Measurements from ENCODE around the gene COG2. TPM values are rescaled to one million over a fixed set of nuclear protein-coding genes. Genes with fewer than 3 reads are reported as not detected.

Gene COG2
- total and polyA plus RNA-seq, 2 of the 13 experiments (the other 11 are each of a cell fraction or from before 2014, with no cell fraction given): 16.8 to 36.3 TPM

DNA sequence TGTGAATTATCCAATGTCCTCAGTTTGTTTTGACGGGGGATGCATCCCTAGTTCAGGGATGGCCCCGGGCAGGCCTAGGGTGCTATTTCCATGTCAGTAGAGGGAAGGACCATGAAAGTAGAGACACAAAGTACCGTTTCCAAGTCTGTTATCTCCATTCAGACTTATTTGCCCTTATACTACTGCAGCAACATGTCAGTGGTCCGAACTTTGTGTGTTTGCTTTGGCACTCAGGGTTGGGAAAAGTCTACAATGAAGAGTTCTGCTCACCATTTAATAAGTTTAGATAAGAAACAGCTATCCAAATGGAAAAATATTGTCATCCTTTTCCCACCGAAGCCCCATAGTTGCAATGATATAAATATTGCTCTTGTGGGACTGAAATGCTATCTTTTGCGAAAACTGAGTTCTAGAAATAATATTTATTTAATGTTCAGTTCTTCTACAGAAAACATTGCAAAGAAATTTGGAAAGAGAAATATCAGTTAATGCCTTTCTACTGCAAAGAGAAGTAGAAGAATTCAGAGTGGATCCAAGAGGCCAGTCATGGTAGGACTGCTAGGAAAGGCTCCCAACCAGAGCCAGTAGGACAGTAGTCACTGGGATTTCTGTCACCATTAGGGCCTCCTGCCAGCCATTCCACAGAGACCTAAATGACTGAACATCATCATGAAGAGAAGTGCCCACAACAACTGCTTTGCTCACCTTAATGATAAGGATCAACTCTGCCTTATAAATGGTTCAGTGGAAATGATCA is 83.2 kb downstream of the COG2 start (continued):
- no peak for TF ChIP-seq TMF1 (CRISPR knock-in tag; IDR thresholded peaks at IDR 0.05; ENCODE audit: low read depth)
- no peak for TF ChIP-seq ZNF720 (CRISPR knock-in tag; IDR thresholded peaks at IDR 0.05)
- TF ChIP-seq, protein P1, sequence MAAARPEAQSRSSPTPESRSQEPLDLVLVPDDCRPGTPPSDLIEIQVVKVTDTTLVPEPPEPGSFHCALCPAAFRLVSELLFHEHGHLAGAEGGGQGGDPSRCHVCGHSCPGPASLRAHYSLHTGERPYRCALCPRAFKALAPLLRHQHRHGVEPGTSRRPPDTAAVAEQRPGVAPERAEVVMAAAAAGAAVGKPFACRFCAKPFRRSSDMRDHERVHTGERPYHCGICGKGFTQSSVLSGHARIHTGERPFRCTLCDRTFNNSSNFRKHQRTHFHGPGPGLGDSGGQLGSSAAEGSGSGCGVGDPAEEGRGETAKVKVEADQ (CRISPR knock-in tag; IDR thresholded peaks at IDR 0.05; ENCODE audit: borderline replicate concordance): no peak
- TF ChIP-seq, protein P2, sequence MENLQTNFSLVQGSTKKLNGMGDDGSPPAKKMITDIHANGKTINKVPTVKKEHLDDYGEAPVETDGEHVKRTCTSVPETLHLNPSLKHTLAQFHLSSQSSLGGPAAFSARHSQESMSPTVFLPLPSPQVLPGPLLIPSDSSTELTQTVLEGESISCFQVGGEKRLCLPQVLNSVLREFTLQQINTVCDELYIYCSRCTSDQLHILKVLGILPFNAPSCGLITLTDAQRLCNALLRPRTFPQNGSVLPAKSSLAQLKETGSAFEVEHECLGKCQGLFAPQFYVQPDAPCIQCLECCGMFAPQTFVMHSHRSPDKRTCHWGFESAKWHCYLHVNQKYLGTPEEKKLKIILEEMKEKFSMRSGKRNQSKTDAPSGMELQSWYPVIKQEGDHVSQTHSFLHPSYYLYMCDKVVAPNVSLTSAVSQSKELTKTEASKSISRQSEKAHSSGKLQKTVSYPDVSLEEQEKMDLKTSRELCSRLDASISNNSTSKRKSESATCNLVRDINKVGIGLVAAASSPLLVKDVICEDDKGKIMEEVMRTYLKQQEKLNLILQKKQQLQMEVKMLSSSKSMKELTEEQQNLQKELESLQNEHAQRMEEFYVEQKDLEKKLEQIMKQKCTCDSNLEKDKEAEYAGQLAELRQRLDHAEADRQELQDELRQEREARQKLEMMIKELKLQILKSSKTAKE (CRISPR knock-in tag; IDR thresholded peaks at IDR 0.05; ENCODE audit: borderline replicate concordance): peak; percentile 56; the same call in 1 of the 2 replicates
- TF ChIP-seq TP53 (CRISPR knock-in tag; conservative IDR thresholded peaks at IDR 0.05): no peak
- TF ChIP-seq BHLHE40 (IDR thresholded peaks at IDR 0.05; ENCODE audit: low read length): no peak
- no peak for TF ChIP-seq ZNF382 (CRISPR knock-in tag; IDR thresholded peaks at IDR 0.05; ENCODE audit: borderline replicate concordance)
- TF ChIP-seq, protein P3, sequence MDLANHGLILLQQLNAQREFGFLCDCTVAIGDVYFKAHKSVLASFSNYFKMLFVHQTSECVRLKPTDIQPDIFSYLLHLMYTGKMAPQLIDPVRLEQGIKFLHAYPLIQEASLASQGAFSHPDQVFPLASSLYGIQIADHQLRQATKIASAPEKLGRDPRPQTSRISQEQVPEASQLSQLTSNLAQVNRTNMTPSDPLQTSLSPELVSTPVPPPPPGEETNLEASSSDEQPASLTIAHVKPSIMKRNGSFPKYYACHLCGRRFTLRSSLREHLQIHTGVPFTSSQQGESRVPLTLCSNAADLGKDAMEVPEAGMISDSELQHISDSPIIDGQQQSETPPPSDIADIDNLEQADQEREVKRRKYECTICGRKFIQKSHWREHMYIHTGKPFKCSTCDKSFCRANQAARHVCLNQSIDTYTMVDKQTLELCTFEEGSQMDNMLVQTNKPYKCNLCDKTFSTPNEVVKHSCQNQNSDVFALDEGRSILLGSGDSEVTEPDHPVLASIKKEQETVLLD (CRISPR knock-in tag; IDR thresholded peaks at IDR 0.05; ENCODE audit: low read depth): no peak
- peak; percentile 85 for TF ChIP-seq FOXA3 (CRISPR knock-in tag; IDR thresholded peaks at IDR 0.05)
- TF ChIP-seq, protein P4, sequence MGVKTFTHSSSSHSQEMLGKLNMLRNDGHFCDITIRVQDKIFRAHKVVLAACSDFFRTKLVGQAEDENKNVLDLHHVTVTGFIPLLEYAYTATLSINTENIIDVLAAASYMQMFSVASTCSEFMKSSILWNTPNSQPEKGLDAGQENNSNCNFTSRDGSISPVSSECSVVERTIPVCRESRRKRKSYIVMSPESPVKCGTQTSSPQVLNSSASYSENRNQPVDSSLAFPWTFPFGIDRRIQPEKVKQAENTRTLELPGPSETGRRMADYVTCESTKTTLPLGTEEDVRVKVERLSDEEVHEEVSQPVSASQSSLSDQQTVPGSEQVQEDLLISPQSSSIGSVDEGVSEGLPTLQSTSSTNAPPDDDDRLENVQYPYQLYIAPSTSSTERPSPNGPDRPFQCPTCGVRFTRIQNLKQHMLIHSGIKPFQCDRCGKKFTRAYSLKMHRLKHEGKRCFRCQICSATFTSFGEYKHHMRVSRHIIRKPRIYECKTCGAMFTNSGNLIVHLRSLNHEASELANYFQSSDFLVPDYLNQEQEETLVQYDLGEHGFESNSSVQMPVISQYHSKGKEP (CRISPR knock-in tag; IDR thresholded peaks at IDR 0.05): no peak
- TF ChIP-seq THYN1 (CRISPR knock-in tag; IDR thresholded peaks at IDR 0.05; ENCODE audit: borderline replicate concordance, low read depth): no peak
- TF ChIP-seq ARNT (IDR thresholded peaks at IDR 0.05): no peak
- TF ChIP-seq POGK (CRISPR knock-in tag; conservative IDR thresholded peaks at IDR 0.05): no peak
- TF ChIP-seq SNAPC2 (CRISPR knock-in tag; IDR thresholded peaks at IDR 0.05): no peak
- TF ChIP-seq ERF (CRISPR knock-in tag; IDR thresholded peaks at IDR 0.05): peak; percentile 54; the same call in 1 of the 2 replicates
- no peak for TF ChIP-seq ZKSCAN1 (IDR thresholded peaks at IDR 0.05; ENCODE audit: low read length)
- no peak for TF ChIP-seq HNRNPUL1 (IDR thresholded peaks at IDR 0.05; ENCODE audit: low read depth, low read length)
- no peak for TF ChIP-seq ZNF572 (CRISPR knock-in tag; IDR thresholded peaks at IDR 0.05)
- no peak for TF ChIP-seq MBNL3 (CRISPR knock-in tag; conservative IDR thresholded peaks at IDR 0.05)
- no peak for TF ChIP-seq HES4 (CRISPR knock-in tag; IDR thresholded peaks at IDR 0.05; ENCODE audit: borderline replicate concordance)
